ENCODE results near the gene ELMOD1.

GRCh38 chr11:107590460-107591377 is at the start of gene ELMOD1:
- peak; percentile 24 to 48; a peak in 1 of 4 replicates for TF ChIP-seq REST (IDR thresholded peaks at IDR 0.05; ENCODE audit: insufficient read depth in 1 of 2, low read depth in 2 of 2, low read length in 2 of 2)
- TF ChIP-seq POLR2AphosphoS5 (IDR thresholded peaks at IDR 0.05; ENCODE audit: low read depth, low read length), result no peak
- no peak for TF ChIP-seq TAF1 (IDR thresholded peaks at IDR 0.05; ENCODE audit: borderline replicate concordance, insufficient read depth, low read length)
- no peak for TF ChIP-seq FOXP2 (optimal IDR thresholded peaks at IDR 0.05; ENCODE audit: borderline replicate concordance, extremely low read depth, extremely low read length, insufficient read depth)
